NCI-H510A treated with DMSO at 0.1 percent for 48 hours (cell line): ENCODE results near the gene OVOL1.
"Not testable (repeated sequence)": the region's sequence is repeated elsewhere in the genome, so short reads cannot be mapped to it uniquely, and the experiment has no call there.

Source experiments
- DNase-seq: peaks from one replicate; lab custom pipeline; 2025; lab: John Stamatoyannopoulos, UW

The OVOL1 gene

GRCh38 chr11:65786786-65787636, at the start of gene OVOL1:
Gene OVOL1, plus strand, starts transcription at chr11:65787063. Its CDS starts 311 bp downstream, at chr11:65787374.
- DNase-seq: peak; percentile 92

GRCh38 chr11:65739022-65739421, 47.8 kb upstream of the OVOL1 start:
- no peak for DNase-seq

- DNase-seq: no peak
These were observed 45.7 kb upstream of the OVOL1 start for GRCh38 chr11:65741185-65741584.

GRCh38 chr11:65742353-65742752, 44.5 kb upstream of the OVOL1 start:
- DNase-seq: no peak

GRCh38 chr11:65743681-65744025, 43.2 kb upstream of the OVOL1 start:
- no peak for DNase-seq

- DNase-seq: peak; percentile 38
These were observed 42.7 kb upstream of the OVOL1 start for GRCh38 chr11:65744026-65744698.

- DNase-seq: no peak
These were observed 42.2 kb upstream of the OVOL1 start for GRCh38 chr11:65744699-65745042.

- DNase-seq: peak; percentile 4
These were observed 41.8 kb upstream of the OVOL1 start for GRCh38 chr11:65745049-65745448.

- not testable (repeated sequence) for DNase-seq
These were observed 24.7 kb upstream of the OVOL1 start for GRCh38 chr11:65762169-65762568.

GRCh38 chr11:65762816-65763215, 24.0 kb upstream of the OVOL1 start:
- not testable (repeated sequence) for DNase-seq

- DNase-seq: no peak
These were observed 22.4 kb upstream of the OVOL1 start for GRCh38 chr11:65764434-65764833.

GRCh38 chr11:65766535-65766934, 20.3 kb upstream of the OVOL1 start:
- no peak for DNase-seq

- no peak for DNase-seq
These were observed 19.5 kb upstream of the OVOL1 start for GRCh38 chr11:65767406-65767805.

- DNase-seq: not testable (repeated sequence)
These were observed 19.1 kb upstream of the OVOL1 start for GRCh38 chr11:65767806-65768205.

GRCh38 chr11:65770951-65771567, 15.8 kb upstream of the OVOL1 start:
- DNase-seq: no peak

GRCh38 chr11:65771589-65772112, 15.2 kb upstream of the OVOL1 start:
- no peak for DNase-seq

GRCh38 chr11:65773784-65774411, 13.0 kb upstream of the OVOL1 start:
- no peak for DNase-seq

GRCh38 chr11:65774525-65775306, 12.1 kb upstream of the OVOL1 start:
- no peak for DNase-seq

GRCh38 chr11:65776196-65776595, 10.7 kb upstream of the OVOL1 start:
- DNase-seq: no peak

- no peak for DNase-seq
These were observed 10.1 kb upstream of the OVOL1 start for GRCh38 chr11:65776710-65777141.

- DNase-seq: no peak
These were observed 9.6 kb upstream of the OVOL1 start for GRCh38 chr11:65777241-65777640.
